WERI-Rb-1 (cell line): Measurements from ENCODE around the gene DAGLB.
"Not testable (repeated sequence)": the region's sequence is repeated elsewhere in the genome, so short reads cannot be mapped to it uniquely, and the experiment has no call there.

Experiments used
- DNase-seq: peaks from one replicate; pipeline ENCODE4 v3.0.0-alpha.2; 2020
- H3K27ac ChIP-seq: fragments of 250-450 bp; sonication (Bioruptor Pico); 2 replicates; pipeline ENCODE4 v1.5.1; 2020; ENCODE audit warnings: mild to moderate bottlenecking, moderate library complexity
- H3K27me3 ChIP-seq: fragments of 250-450 bp; sonication (Bioruptor Pico); 2 replicates; pipeline ENCODE4 v1.5.1; 2021; ENCODE audit warnings: mild to moderate bottlenecking, low read depth, moderate library complexity; ENCODE audit not compliant: insufficient read depth, severe bottlenecking
- H3K36me3 ChIP-seq: fragments of 250-450 bp; sonication (Bioruptor Pico); 2 replicates; pipeline ENCODE4 v1.5.1; 2020; ENCODE audit warnings: mild to moderate bottlenecking, moderate library complexity
- H3K4me3 ChIP-seq: 2 replicates; pipeline ENCODE4 v1.5.1; 2011; ENCODE audit warnings: low read depth, mild to moderate bottlenecking, control low read depth, low read length
- H3K9me3 ChIP-seq: fragments of 250-450 bp; sonication (Bioruptor Pico); 2 replicates; pipeline ENCODE4 v1.5.1; 2021; ENCODE audit warnings: mild to moderate bottlenecking, moderate library complexity; ENCODE audit not compliant: severe bottlenecking
- TF ChIP-seq, protein P1 (sequence below): IDR thresholded peaks from 2 replicates; pipeline ENCODE4 v1.5.1; 2011; ENCODE audit warnings: low read depth, mild to moderate bottlenecking, control low read depth, inconsistent platforms, low read length

Gene DAGLB

DNA sequence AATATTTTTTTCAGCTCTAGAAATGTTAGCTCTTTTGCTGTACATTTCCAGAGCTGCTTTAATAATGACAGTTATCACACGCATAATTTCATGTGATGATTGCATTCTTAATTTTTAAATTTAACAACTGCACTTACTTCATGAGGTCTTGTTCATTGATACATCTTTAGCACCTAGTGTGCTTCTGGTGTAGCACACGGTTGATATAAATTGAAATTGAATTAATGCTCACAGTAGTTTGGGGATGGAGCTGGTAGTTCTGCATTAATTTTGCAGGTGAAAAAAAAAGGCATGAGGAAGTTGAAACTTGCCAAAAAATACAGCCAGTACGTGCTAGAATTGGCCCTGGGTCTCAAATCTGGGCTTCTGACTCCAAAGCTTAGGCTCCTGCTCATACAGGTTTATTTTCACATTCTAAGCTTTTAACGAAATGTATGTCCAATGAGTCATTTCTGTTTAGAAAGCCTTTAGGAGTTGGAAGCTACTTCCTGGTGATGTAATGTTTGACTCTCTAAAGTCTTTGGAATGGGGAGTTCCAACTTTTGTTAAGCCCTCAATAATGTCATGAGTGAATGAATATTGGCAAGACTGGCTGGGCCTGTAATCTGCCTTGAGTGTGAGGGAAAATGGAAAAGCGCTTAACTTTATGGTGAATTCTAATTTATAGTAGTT is 62.5 kb downstream of the DAGLB start:
- H3K9me3 ChIP-seq: no peaks in the 10 kb centered on the region
- TF ChIP-seq, protein P1, sequence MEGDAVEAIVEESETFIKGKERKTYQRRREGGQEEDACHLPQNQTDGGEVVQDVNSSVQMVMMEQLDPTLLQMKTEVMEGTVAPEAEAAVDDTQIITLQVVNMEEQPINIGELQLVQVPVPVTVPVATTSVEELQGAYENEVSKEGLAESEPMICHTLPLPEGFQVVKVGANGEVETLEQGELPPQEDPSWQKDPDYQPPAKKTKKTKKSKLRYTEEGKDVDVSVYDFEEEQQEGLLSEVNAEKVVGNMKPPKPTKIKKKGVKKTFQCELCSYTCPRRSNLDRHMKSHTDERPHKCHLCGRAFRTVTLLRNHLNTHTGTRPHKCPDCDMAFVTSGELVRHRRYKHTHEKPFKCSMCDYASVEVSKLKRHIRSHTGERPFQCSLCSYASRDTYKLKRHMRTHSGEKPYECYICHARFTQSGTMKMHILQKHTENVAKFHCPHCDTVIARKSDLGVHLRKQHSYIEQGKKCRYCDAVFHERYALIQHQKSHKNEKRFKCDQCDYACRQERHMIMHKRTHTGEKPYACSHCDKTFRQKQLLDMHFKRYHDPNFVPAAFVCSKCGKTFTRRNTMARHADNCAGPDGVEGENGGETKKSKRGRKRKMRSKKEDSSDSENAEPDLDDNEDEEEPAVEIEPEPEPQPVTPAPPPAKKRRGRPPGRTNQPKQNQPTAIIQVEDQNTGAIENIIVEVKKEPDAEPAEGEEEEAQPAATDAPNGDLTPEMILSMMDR: no peak
- H3K27ac ChIP-seq: no peak overlapping the region
- H3K4me3 ChIP-seq: no peak overlapping the region
- peaks cover 48% of the 10 kb centered on the region for H3K36me3 ChIP-seq
- no peak for DNase-seq
- no peaks in the 10 kb centered on the region for H3K27me3 ChIP-seq

DNA sequence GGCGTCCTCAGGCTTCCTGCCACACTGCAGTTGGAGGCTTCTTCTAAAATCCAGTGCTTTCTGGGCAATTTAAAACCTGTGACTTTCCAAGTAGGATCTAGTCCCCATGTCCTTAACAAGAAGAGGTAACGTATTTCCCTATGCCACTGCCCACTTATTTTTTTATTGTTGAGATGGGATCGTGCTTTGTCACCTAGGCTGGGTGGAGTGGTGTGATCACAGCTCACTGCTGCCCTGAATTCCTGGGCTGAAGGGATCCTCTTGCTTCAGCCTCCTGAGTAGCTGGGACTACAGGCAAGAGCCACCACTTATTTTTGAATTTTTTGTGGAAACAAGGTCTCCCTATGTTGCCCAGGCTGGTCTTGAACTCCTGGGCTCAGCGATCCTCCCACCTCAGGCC is 63.4 kb downstream of the DAGLB start:
- H3K4me3 ChIP-seq: no peak overlapping the region
- H3K9me3 ChIP-seq: no peaks in the 10 kb centered on the region
- TF ChIP-seq, protein P1: no peak
- DNase-seq: no peak
- peaks cover 51% of the 10 kb centered on the region for H3K36me3 ChIP-seq
- no peaks in the 10 kb centered on the region for H3K27me3 ChIP-seq
- H3K27ac ChIP-seq: no peak overlapping the region

DNA sequence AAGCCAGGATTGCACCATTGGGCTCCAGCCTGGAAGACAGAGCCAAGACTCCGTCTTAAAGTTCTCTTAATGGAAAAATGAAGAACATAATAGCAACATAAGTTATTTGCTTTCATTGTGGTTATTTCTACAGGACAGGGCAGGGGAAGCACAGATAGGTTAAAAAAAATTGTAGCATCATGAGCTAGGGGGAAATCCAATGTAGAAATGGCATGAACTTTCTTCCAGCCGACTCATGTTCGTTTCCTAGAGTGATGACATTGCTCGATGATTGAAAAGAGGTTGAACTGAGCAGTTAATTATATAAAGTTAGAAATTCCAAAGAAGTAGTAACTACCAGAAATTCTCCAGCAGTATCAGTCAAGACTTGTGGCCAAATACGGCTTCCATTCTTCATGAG is 64.9 kb downstream of the DAGLB start:
- TF ChIP-seq, protein P1: no peak
- H3K27me3 ChIP-seq: no peaks in the 10 kb centered on the region
- H3K4me3 ChIP-seq: no peak overlapping the region
- H3K27ac ChIP-seq: no peak overlapping the region
- H3K9me3 ChIP-seq: no peaks in the 10 kb centered on the region
- H3K36me3 ChIP-seq: peaks cover 54% of the 10 kb centered on the region
- no peak for DNase-seq

DNA sequence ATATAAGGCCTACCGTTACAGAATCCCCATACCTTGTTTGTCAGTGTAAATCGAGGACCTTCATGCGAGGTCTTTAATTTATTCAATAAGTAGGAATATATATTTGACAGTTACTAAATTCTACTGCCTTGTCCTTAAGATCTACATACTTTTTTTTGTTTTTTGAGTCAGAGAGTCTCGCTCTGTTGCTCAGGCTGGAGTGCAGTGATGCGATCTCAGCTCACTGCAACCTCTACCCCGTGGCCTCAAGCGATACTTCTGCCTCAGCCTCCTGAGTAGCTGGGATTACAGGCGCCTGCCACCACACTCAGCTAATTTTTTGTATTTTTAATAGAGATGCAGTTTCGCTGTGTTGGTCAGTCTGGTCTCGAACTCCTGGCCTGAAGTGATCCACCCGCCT is 65.9 kb downstream of the DAGLB start:
- not testable (repeated sequence) for H3K9me3 ChIP-seq, H3K4me3 ChIP-seq, H3K27me3 ChIP-seq, DNase-seq, H3K27ac ChIP-seq
- H3K36me3 ChIP-seq: peaks cover 48% of the 10 kb centered on the region

DNA sequence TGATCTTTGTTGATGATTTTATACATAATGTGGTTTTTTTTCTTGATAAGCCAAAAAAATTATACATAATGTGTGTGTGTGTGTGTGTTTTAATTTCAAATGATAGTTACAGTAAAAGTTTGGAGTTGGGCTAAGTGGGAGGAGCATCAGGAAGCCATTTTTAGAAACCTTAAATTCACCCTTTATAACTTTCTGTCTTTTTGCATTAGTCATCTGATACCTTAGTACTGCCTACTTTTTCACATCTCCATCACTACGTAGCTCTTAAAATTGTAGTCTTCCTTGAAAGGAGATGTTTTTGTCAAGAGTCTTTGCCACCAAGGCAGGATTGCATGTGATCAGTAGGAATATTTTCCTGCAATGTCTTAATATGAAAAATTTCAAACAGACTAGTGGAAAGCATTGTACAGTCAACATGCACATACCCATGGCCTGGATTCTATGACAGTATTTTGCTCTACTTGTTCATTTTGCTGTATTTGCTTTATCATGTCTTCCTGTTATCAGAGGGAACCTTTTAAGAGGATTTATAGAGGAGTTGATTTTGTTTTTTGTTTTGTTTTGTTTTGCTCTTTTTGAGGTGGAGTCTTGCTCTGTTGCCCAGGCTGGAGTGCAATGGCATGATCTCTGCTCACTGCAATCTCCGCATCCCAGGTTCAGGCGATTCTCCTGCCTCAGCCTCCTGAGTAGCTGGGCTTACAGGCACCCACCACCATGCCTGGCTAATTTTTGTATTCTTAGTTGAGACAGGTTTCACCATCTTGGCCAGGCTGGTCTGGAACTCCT is 67.3 kb downstream of the DAGLB start:
- H3K27me3 ChIP-seq: no peaks in the 10 kb centered on the region
- H3K4me3 ChIP-seq: no peak overlapping the region
- DNase-seq: no peak
- H3K9me3 ChIP-seq: no peaks in the 10 kb centered on the region
- H3K36me3 ChIP-seq: peaks cover 46% of the 10 kb centered on the region
- TF ChIP-seq, protein P1: no peak
- no peak overlapping the region for H3K27ac ChIP-seq

DNA sequence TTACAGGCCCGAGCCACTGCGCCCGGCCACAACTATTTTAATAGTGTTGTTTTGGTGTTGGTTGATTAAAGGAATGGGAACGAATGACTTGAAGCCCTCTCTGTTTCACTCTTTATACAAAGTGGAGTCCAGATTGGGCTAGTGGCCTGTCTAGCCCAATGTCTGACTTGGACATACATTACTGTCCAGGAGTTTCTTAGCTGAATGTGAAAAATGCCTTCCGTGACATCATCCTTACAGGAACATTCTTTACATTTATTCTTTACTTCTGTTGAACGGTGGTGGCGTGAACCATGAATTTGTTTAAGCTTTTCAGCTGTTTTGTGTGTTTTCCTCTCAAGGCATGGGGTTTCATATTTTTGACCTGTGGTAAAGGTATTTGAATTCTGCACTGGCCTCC is 67.9 kb downstream of the DAGLB start:
- DNase-seq: no peak
- no peak overlapping the region for H3K27ac ChIP-seq
- H3K4me3 ChIP-seq: no peak overlapping the region
- H3K9me3 ChIP-seq: no peaks in the 10 kb centered on the region
- TF ChIP-seq, protein P1: no peak
- H3K27me3 ChIP-seq: no peaks in the 10 kb centered on the region
- H3K36me3 ChIP-seq: peaks cover 46% of the 10 kb centered on the region

DNA sequence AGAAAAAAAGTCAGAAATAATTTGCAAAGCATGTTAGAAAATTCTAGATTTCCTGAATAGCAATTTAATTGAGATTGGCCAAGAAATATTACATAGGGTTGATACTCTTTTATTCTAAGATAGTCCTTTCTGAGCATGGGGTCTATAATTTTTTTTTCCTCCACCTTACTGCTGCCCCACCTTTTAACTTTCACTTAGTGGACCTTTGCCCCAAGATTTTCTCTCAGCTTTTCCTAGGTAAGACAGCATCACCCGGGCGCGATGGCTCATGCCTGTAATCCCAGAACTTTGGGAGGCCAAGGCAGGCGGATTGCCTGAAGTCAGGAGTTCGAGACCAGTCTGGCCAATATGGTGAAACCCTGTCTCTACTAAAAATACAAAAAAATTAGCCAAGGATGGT is 69.2 kb downstream of the DAGLB start:
- H3K36me3 ChIP-seq: peaks cover 38% of the 10 kb centered on the region
- not testable (repeated sequence) for H3K27ac ChIP-seq, H3K27me3 ChIP-seq, H3K9me3 ChIP-seq, DNase-seq, H3K4me3 ChIP-seq
